GM12875 (cell line): ENCODE data around the gene FKBP10.
"Not testable (repeated sequence)": the region's sequence is repeated elsewhere in the genome, so short reads cannot be mapped to it uniquely, and the experiment has no call there.

ENCODE experiments used
- H3K4me3 ChIP-seq: one replicate; pipeline ENCODE4 v1.5.1; 2011; ENCODE audit warnings: low read depth, low read length, control low read depth
- TF ChIP-seq, protein P1 (sequence below): IDR thresholded peaks from 2 replicates; pipeline ENCODE4 v1.5.1; 2011; ENCODE audit warnings: low read depth, mild to moderate bottlenecking, control low read depth, inconsistent platforms, low read length, moderate library complexity, borderline replicate concordance; ENCODE audit not compliant: insufficient read depth

The FKBP10 gene

DNA sequence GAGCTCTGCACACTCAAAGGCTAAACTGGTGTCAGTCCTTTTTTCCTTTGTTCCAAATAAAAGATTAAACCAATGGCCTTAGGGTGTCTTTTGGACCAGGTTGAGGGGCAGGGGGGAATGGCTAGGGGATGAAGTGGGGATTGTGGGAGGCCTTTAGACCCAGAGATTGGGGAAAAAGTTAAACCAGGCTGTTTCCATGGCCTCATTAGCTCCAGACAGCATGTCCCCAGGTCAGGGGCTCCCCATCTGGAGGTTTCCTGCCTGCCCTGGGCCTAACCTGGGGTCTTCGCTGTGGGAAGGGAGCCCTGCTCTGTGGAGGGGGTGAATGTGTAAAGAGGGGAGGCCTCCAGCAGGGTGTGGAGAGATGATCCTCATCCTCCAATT is 10.3 kb downstream of the FKBP10 start:
- H3K4me3 ChIP-seq, result no peak overlapping the region
- TF ChIP-seq, protein P1, sequence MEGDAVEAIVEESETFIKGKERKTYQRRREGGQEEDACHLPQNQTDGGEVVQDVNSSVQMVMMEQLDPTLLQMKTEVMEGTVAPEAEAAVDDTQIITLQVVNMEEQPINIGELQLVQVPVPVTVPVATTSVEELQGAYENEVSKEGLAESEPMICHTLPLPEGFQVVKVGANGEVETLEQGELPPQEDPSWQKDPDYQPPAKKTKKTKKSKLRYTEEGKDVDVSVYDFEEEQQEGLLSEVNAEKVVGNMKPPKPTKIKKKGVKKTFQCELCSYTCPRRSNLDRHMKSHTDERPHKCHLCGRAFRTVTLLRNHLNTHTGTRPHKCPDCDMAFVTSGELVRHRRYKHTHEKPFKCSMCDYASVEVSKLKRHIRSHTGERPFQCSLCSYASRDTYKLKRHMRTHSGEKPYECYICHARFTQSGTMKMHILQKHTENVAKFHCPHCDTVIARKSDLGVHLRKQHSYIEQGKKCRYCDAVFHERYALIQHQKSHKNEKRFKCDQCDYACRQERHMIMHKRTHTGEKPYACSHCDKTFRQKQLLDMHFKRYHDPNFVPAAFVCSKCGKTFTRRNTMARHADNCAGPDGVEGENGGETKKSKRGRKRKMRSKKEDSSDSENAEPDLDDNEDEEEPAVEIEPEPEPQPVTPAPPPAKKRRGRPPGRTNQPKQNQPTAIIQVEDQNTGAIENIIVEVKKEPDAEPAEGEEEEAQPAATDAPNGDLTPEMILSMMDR, result no peak

DNA sequence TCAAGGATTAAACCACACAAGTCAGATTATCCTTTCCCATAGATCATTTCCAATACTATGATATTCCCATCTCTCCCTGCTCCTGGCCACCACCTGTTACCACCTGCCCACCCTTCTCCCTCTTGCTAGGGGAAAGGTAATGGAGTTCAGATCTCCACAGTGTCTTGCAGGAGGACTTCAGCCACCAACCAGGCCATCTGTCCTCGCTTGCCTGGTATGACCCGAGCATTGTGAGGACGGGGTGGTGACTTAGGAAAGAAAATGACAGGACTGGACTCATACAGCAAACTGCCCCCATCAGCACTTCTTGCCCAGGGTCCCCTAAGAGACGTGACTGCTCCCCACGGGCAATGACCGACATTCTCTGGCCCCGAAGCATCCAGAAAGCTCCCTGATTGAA is 10.8 kb downstream of the FKBP10 start:
- TF ChIP-seq, protein P1, result no peak
- no peak overlapping the region for H3K4me3 ChIP-seq

DNA sequence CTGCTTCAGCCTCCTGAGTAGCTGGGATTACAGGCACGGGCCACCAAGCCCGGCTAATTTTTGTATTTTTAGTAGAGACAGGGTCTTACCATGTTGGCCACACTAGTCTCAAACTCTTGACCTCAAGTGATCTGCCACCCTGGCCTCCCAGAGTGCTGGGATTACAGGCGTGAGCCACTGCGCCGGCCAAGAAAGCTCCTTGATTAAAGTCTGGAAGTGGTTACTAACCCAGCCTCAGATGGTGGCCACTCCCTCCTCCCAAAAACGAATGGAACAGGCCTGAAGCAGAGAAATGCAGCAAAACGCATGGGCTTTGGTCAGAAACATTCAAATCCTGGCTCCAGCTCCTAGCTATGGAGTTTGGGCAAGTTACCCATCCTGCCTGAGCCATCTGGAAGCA is 11.3 kb downstream of the FKBP10 start:
- TF ChIP-seq, protein P1, result no peak
- no peak overlapping the region for H3K4me3 ChIP-seq

DNA sequence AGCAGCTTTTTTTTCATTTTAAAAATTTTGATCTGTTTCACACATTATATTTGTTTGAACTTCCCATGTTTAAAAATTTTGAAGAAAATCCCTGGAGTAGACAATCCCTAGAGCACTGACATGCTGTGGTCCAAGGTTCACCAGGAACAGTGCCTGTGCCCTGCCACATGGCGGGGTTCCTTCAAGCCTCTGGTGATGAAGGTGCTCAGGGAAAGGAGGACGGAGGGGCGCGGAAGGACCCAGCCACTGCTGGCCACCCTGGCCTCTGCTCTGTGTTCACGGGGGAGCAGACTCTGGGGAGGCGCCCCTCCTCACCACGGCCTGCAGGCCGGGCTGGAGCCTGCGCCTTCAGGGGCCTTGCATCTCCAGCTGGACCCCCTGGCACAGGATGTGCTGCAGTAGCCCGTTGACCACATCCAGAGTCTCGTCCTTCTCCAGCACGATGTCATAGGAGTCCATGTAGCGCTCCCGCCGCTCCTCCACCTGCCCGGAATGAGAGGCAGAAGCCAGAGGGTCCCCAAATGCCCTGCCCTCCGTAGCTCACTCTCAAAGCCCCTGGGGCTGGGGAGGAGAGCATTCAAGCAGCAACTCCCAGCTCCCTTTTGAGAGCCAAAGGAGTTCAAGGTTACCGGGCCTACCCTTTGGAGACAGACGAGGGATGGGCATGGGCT is 12.5 kb downstream of the FKBP10 start:
- H3K4me3 ChIP-seq, result no peak overlapping the region
- TF ChIP-seq, protein P1, result no peak

DNA sequence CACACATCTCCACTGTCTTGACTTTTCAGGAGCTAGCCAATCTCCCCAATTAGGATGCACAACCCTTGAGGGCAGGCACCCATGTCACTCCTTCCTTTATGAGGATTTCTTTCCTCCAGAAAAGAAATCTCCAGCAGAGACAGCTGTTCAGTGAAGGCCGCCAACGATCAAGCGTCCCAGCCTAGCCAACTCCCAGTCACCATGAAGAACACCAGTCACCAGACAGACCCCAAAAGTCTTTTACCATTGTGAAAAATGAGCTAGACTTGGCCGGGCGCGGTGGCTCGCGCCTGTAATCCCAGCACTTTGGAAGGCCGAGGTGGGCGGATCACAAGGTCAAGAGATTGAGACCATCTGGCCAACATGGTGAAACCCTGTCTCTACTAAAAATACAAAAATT is 17.2 kb downstream of the FKBP10 start:
- H3K4me3 ChIP-seq, result not testable (repeated sequence)

DNA sequence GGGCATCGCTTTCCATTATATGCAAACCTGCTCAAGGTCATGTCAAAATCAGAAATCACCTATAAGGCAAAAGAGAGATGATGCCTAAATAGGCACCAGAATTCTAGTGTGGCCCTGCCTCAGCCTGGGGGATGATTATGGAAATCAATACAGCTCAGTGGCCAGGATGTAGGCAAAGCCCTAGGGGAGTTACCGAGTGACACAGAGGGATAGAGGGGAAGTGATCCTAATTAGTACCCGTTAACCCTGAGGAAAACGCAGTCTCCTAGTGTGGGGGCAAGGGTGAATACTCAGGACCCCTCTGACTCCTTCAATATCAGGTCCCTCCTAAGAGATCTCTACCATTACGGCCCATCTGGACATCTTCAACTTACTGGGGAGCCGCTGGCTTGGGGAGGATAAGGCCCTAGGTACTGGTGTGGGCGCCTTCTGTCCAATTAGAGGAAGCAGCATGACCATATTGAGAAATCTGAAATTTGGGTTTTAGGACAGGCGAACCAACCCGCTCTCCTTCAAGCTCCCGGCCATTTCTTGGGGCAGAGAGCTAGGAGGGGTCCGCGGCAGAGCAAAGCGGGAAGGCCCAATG is 22.5 kb downstream of the FKBP10 start:
- H3K4me3 ChIP-seq, result peak overlapping the region; percentile 72
- TF ChIP-seq, protein P1, result no peak

DNA sequence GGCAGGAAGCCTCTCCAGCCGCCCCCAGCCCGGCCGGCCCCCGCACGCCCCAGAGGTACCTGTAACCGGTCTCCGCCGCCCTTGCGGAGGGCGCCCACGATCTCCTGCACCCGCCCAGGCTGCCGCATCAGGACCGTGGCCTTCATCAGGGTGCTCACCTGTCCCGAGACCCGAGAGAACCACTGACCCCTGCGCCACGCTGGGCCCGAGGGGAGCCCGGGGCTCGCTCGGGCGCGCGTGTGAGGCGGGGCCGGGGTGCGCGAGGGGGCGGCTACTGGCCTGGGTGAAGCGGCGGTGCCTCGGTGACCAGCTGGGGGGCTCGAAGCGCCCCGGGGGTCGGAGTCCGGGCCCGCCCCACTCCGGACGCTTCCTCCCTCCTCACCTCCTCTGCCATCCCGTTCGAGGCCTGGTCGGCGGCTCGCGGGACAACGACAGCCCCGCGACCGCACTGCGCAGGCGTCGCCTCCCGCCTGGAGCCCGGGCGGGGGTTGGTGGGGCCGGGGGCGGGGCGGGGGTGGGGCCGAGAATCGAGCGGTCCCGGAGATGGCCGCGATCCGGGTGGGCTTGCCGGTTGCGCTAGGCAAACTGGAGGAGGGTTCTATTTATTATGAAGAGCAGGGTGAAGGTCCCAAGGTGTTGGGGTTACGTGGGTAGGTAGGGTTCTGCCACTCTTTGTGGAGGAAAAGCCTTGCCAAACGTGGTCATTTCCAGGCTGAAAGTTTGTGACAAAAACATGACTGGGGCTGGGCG is 23.2 kb downstream of the FKBP10 start, which contains the start of gene NT5C3B:
Gene NT5C3B (minus strand): TSS at position 433 of the 750 bp plus-strand sequence. CDS start 39 bp downstream, at position 394.
- H3K4me3 ChIP-seq, result peak within 1 kb of the TSS; percentile 72

More for the DNA sequence above, 23.2 kb downstream of the FKBP10 start, which contains the start of gene NT5C3B:
- TF ChIP-seq, protein P1, result no peak
